ENCODE data around the gene DARS2. TPM values are rescaled to one million over a fixed set of nuclear protein-coding genes. Genes with fewer than 3 reads are reported as not detected.
"Not testable (repeated sequence)": the region's sequence is repeated elsewhere in the genome, so short reads cannot be mapped to it uniquely, and the experiment has no call there.

The DARS2 gene
- total RNA-seq, 1 donor from 2014 or later: 17.4 TPM

DNA sequence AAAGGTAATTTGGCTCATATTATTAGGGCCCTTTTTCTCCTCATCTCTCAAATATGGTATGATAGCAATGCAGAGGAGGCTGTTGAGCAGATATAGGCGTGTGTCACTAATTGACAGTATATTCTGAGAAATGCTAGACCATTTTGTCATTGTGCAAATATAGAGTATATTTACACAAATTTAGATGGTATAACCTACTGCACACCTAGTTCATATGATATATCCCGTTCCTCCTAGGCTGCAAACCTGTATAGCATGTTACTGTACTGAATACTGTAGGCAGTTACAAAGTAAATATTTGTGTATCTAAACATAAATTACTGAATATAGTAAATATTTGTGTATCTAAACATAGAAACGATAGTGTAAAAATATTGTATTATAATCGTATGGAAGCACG is 52.3 kb downstream of the DARS2 start:
- TF ChIP-seq, protein P1, sequence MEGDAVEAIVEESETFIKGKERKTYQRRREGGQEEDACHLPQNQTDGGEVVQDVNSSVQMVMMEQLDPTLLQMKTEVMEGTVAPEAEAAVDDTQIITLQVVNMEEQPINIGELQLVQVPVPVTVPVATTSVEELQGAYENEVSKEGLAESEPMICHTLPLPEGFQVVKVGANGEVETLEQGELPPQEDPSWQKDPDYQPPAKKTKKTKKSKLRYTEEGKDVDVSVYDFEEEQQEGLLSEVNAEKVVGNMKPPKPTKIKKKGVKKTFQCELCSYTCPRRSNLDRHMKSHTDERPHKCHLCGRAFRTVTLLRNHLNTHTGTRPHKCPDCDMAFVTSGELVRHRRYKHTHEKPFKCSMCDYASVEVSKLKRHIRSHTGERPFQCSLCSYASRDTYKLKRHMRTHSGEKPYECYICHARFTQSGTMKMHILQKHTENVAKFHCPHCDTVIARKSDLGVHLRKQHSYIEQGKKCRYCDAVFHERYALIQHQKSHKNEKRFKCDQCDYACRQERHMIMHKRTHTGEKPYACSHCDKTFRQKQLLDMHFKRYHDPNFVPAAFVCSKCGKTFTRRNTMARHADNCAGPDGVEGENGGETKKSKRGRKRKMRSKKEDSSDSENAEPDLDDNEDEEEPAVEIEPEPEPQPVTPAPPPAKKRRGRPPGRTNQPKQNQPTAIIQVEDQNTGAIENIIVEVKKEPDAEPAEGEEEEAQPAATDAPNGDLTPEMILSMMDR (IDR thresholded peaks at IDR 0.05; ENCODE audit: insufficient read depth, low read depth, low read length): no peak
- TF ChIP-seq EZH2 (IDR thresholded peaks at IDR 0.05; ENCODE audit: insufficient read depth, low read length): no peak
- Histone ChIP-seq H3K27me3 (ENCODE audit: insufficient read depth, low read length) (no peaks in the 10 kb centered on the region), H3K9me3 (ENCODE audit: insufficient read depth, low read depth, low read length) (no peaks in the 10 kb centered on the region), H3K36me3 (ENCODE audit: insufficient read depth, low read length) (peaks cover 14% of the 10 kb centered on the region), H3K4me3 (ENCODE audit: insufficient read depth, low read depth, low read length) (no peak overlapping the region), H3K4me1 (ENCODE audit: insufficient read depth, low read length) (no peaks in the 10 kb centered on the region), H3K79me2 (ENCODE audit: insufficient read depth, low read length) (peaks cover 5% of the 10 kb centered on the region), H3K4me2 (ENCODE audit: low read length) (no peak overlapping the region), H4K20me1 (ENCODE audit: insufficient read depth, low read length) (no peaks in the 10 kb centered on the region), H2AFZ (ENCODE audit: low read depth, low read length) (no peak overlapping the region), H3K27ac (ENCODE audit: low read depth, low read length) (no peak overlapping the region), H3K9ac (ENCODE audit: low read length) (no peak overlapping the region)
- Mint-ChIP-seq H3K4me3 (ENCODE audit: unreplicated experiment) (no peak overlapping the region), H3K4me1 (ENCODE audit: low read depth, unreplicated experiment) (no peaks in the 10 kb centered on the region), H3K9me3 (ENCODE audit: unreplicated experiment) (no peaks in the 10 kb centered on the region), H3K27me3 (ENCODE audit: low read depth, unreplicated experiment) (no peaks in the 10 kb centered on the region), H3K36me3 (ENCODE audit: low read depth, unreplicated experiment) (peaks cover 11% of the 10 kb centered on the region), H3K27ac (ENCODE audit: unreplicated experiment) (no peak overlapping the region)
- no peak for FAIRE-seq
- DNase-seq (ENCODE audit: low read depth): no peak

DNA sequence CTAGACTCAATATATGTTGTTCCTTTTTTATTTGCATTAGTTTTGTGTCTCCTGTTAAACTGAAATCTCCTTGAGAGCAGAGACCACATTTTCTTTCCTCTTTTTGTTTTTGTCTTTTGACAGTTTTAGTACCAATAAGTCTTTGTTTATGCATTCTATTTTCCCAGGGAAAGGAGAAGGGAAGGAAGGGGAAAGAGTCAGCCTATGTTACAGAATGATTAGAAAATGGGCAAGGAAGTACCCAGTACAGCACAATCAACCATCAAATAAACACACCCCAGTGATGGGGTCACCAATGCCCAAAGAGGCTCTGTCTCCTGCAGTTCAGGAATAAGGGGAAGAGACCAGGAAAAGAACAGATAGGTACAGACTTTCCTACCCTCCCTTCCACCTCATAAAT is 53.8 kb downstream of the DARS2 start:
- FAIRE-seq (no peak), DNase-seq (ENCODE audit: low read depth) (no peak)
- Histone ChIP-seq H3K4me1 (ENCODE audit: insufficient read depth, low read length) (no peaks in the 10 kb centered on the region), H4K20me1 (ENCODE audit: insufficient read depth, low read length) (no peaks in the 10 kb centered on the region), H3K27me3 (ENCODE audit: insufficient read depth, low read length) (no peaks in the 10 kb centered on the region), H3K79me2 (ENCODE audit: insufficient read depth, low read length) (peaks cover 6% of the 10 kb centered on the region), H3K27ac (ENCODE audit: low read depth, low read length) (no peak overlapping the region), H3K9me3 (ENCODE audit: insufficient read depth, low read depth, low read length) (no peaks in the 10 kb centered on the region), H3K4me2 (ENCODE audit: low read length) (no peak overlapping the region), H3K9ac (ENCODE audit: low read length) (no peak overlapping the region), H2AFZ (ENCODE audit: low read depth, low read length) (no peak overlapping the region), H3K36me3 (ENCODE audit: insufficient read depth, low read length) (peaks cover 14% of the 10 kb centered on the region), H3K4me3 (ENCODE audit: insufficient read depth, low read depth, low read length) (no peak overlapping the region)
- no peaks in the 10 kb centered on the region for H3K9me3 Mint-ChIP-seq (ENCODE audit: unreplicated experiment)
- no peaks in the 10 kb centered on the region for H3K27me3 Mint-ChIP-seq (ENCODE audit: low read depth, unreplicated experiment)
- peaks cover 11% of the 10 kb centered on the region for H3K36me3 Mint-ChIP-seq (ENCODE audit: low read depth, unreplicated experiment)
- no peaks in the 10 kb centered on the region for H3K4me1 Mint-ChIP-seq (ENCODE audit: low read depth, unreplicated experiment)
- no peak overlapping the region for H3K27ac Mint-ChIP-seq (ENCODE audit: unreplicated experiment)
- no peak for TF ChIP-seq EZH2 (IDR thresholded peaks at IDR 0.05; ENCODE audit: insufficient read depth, low read length)
- TF ChIP-seq, protein P1 (IDR thresholded peaks at IDR 0.05; ENCODE audit: insufficient read depth, low read depth, low read length): no peak
- H3K4me3 Mint-ChIP-seq (ENCODE audit: unreplicated experiment): no peak overlapping the region

DNA sequence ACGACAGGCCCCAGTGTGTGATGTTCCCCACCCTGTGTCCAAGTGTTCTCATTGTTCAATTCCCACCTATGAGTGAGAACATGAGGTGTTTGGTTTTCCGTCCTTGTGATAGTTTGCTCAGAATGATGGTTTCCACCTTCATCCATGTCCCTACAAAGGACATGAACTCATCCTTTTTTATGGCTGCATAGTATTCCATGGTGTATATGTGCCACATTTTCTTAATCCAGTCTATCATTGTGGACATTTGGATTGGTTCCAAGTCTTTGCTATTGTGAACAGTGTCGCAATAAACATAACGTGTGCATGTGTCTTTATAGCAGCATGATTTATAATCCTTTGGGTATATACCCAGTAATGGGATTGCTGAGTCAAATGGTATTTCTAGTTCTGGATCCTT is 56.6 kb downstream of the DARS2 start:
- peaks cover 17% of the 10 kb centered on the region for H3K36me3 Mint-ChIP-seq (ENCODE audit: low read depth, unreplicated experiment)
- not testable (repeated sequence) for H3K4me1 ChIP-seq (ENCODE audit: insufficient read depth, low read length); H3K79me2 ChIP-seq (ENCODE audit: insufficient read depth, low read length); H3K4me3 Mint-ChIP-seq (ENCODE audit: unreplicated experiment); H3K9me3 ChIP-seq (ENCODE audit: insufficient read depth, low read depth, low read length); DNase-seq (ENCODE audit: low read depth); H2AFZ ChIP-seq (ENCODE audit: low read depth, low read length); H3K9me3 Mint-ChIP-seq (ENCODE audit: unreplicated experiment); H3K4me1 Mint-ChIP-seq (ENCODE audit: low read depth, unreplicated experiment); H3K9ac ChIP-seq (ENCODE audit: low read length); H3K4me2 ChIP-seq (ENCODE audit: low read length); H3K27ac ChIP-seq (ENCODE audit: low read depth, low read length); H3K27me3 Mint-ChIP-seq (ENCODE audit: low read depth, unreplicated experiment); H3K27ac Mint-ChIP-seq (ENCODE audit: unreplicated experiment); FAIRE-seq; H4K20me1 ChIP-seq (ENCODE audit: insufficient read depth, low read length); H3K4me3 ChIP-seq (ENCODE audit: insufficient read depth, low read depth, low read length); H3K27me3 ChIP-seq (ENCODE audit: insufficient read depth, low read length)
- peaks cover 22% of the 10 kb centered on the region for H3K36me3 ChIP-seq (ENCODE audit: insufficient read depth, low read length)
